ENCODE measurements around the gene PRR35.

DNA sequence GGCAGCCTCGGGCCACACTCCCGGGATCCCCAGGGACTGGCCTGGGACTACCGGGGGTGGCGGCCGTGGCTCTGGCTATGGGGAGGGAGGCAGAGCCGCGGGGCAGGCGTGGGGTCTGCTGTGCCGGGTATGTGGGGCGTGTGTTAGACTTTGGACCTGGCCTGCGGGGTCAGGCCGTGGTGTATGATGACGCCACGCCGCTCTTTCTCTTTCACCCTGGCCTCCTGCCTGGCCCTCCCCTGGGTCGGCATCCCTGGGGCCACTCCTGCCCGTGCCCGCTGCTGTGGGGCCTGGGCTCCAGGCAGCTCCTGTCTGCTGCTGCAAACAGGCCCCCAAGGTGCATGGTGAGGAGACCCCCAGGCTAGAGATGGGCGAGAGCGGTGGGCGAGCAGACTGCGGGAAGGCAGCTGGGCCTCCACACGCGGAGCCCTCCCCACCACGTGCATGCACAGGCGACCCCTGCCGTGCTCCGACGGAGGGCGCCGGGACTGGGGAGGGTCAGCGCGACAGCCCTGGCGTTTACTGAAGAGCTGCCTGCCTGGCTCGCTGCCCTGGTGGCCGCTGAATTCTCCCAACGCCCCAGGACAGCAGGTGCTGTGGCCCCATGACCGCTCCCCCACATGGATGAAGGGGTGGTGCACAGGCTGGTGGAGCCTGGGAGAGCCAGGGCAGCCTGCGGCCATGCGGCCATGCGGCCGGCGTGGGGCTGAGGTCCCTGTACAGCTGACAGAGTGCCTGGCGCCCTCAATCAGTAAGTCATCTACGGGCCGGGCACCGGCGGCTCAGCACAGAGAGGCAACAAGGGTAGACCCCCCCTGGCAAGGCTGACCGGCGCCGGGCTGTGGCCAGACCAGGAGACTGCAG lies 16.7 kb upstream of the PRR35 start:
- TF ChIP-seq POLR2AphosphoS5 (IDR thresholded peaks at IDR 0.05; ENCODE audit: low read depth, low read length) (no peak), TAF1 (IDR thresholded peaks at IDR 0.05; ENCODE audit: borderline replicate concordance, insufficient read depth, low read length) (no peak), FOXP2 (optimal IDR thresholded peaks at IDR 0.05; ENCODE audit: borderline replicate concordance, extremely low read depth, extremely low read length, insufficient read depth) (no peak), REST (IDR thresholded peaks at IDR 0.05; ENCODE audit: insufficient read depth in 1 of 2, low read depth in 2 of 2, low read length in 2 of 2) (no peak)
